GM19438 (cell line): ENCODE measurements around the gene DBH.
"Not testable (repeated sequence)": the region's sequence is repeated elsewhere in the genome, so short reads cannot be mapped to it uniquely, and the experiment has no call there.

Experiments used
- ATAC-seq: cut with Tn5 transposase; IDR thresholded peaks from one replicate; pipeline ENCODE4 v1.9.1; 2021; ENCODE audit warnings: low read depth; ENCODE audit not compliant: unreplicated experiment

DBH gene

GRCh38 chr9:133618726-133619125 is 17.4 kb upstream of the DBH start:
- ATAC-seq: no peak

- ATAC-seq: no peak
Measured at GRCh38 chr9:133619791-133620190, 16.4 kb upstream of the DBH start.

- ATAC-seq: no peak
Measured at GRCh38 chr9:133621725-133622267, 14.4 kb upstream of the DBH start.

GRCh38 chr9:133622555-133622954 is 13.6 kb upstream of the DBH start:
- no peak for ATAC-seq

GRCh38 chr9:133626008-133626407 is 10.2 kb upstream of the DBH start:
- not testable (repeated sequence) for ATAC-seq

- no peak for ATAC-seq
Measured at GRCh38 chr9:133627341-133627740, 8.8 kb upstream of the DBH start.

GRCh38 chr9:133628766-133629165 is 7.4 kb upstream of the DBH start:
- ATAC-seq: no peak

GRCh38 chr9:133629221-133630110 is 6.7 kb upstream of the DBH start:
- ATAC-seq: no peak

- ATAC-seq: no peak
Measured at GRCh38 chr9:133631111-133631510, 5.1 kb upstream of the DBH start.

GRCh38 chr9:133632806-133633680 is 3.1 kb upstream of the DBH start:
- ATAC-seq: no peak

- ATAC-seq: no peak
Measured at GRCh38 chr9:133633681-133634080, 2.5 kb upstream of the DBH start.

GRCh38 chr9:133634081-133634691 is 2.0 kb upstream of the DBH start:
- ATAC-seq: no peak

GRCh38 chr9:133635098-133635497 is 1.1 kb upstream of the DBH start:
- no peak for ATAC-seq

GRCh38 chr9:133636902-133637301 is 739 bp downstream of the DBH start:
- ATAC-seq: no peak

GRCh38 chr9:133637451-133638055 is 1.4 kb downstream of the DBH start:
- no peak for ATAC-seq

GRCh38 chr9:133638076-133638475 is 1.9 kb downstream of the DBH start:
- ATAC-seq: no peak

- no peak for ATAC-seq
Measured at GRCh38 chr9:133638711-133639110, 2.5 kb downstream of the DBH start.

- no peak for ATAC-seq
Measured at GRCh38 chr9:133639613-133640012, 3.5 kb downstream of the DBH start.

- ATAC-seq: no peak
Measured at GRCh38 chr9:133640160-133640559, 4.0 kb downstream of the DBH start.

- no peak for ATAC-seq
Measured at GRCh38 chr9:133640580-133641395, 4.6 kb downstream of the DBH start.
